Measurements from ENCODE around the gene METTL26.

Gene METTL26

DNA sequence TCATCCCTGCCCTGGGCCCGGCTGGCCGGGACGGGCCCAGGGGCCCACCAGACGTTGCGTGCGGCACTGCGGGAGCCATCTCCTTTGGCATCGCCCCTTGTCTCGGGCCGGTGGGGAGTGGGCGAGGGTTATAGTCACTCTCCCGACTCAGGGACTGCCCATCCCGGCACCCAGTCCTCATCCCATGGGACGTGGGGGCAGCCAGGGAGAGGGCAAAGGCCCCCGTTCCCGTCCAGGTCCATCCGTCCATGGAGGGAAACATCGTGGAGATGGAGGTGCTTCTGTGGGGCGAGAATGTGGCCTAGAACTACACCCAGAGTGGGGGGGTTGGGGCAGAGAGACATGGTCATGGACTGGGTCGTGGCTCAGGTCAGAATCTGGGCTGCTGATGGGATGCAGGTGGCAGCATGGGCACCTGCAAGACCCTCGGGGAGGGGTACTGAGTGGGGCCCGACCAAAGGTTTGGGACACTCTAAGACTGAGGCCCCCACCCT is 10.6 kb upstream of the METTL26 start:
- Histone ChIP-seq H3K4me3 (ENCODE audit: low read length) (no peak overlapping the region), H4K20me1 (ENCODE audit: insufficient read depth, low read length) (no peaks in the 10 kb centered on the region), H3K9me2 (replicated peaks; ENCODE audit: insufficient read depth, low read length) (no peaks in the 10 kb centered on the region), H3K36me3 (replicated peaks; ENCODE audit: insufficient read depth, low read length) (no peaks in the 10 kb centered on the region), H3F3A (ENCODE audit: insufficient read depth, low read length) (peaks cover 28% of the 10 kb centered on the region), H3K9ac (ENCODE audit: low read length) (no peak overlapping the region), H3K4me2 (ENCODE audit: low read depth, low read length) (no peak overlapping the region), H2AFZ (ENCODE audit: low read length) (no peak overlapping the region), H3K27ac (ENCODE audit: low read length) (no peak overlapping the region), H3K79me2 (ENCODE audit: low read length) (peaks cover 82% of the 10 kb centered on the region), H3K27me3 (replicated peaks; ENCODE audit: insufficient read depth, low read length) (no peaks in the 10 kb centered on the region), H3K4me1 (ENCODE audit: low read length) (peaks cover 7% of the 10 kb centered on the region; the same call in 1 of the 2 replicates), H3K9me3 (replicated peaks; ENCODE audit: insufficient read depth, low read length) (no peaks in the 10 kb centered on the region)
- DNase-seq = no peak
- TF ChIP-seq EZH2phosphoT487 (IDR thresholded peaks at IDR 0.05; ENCODE audit: low read length) = no peak

DNA sequence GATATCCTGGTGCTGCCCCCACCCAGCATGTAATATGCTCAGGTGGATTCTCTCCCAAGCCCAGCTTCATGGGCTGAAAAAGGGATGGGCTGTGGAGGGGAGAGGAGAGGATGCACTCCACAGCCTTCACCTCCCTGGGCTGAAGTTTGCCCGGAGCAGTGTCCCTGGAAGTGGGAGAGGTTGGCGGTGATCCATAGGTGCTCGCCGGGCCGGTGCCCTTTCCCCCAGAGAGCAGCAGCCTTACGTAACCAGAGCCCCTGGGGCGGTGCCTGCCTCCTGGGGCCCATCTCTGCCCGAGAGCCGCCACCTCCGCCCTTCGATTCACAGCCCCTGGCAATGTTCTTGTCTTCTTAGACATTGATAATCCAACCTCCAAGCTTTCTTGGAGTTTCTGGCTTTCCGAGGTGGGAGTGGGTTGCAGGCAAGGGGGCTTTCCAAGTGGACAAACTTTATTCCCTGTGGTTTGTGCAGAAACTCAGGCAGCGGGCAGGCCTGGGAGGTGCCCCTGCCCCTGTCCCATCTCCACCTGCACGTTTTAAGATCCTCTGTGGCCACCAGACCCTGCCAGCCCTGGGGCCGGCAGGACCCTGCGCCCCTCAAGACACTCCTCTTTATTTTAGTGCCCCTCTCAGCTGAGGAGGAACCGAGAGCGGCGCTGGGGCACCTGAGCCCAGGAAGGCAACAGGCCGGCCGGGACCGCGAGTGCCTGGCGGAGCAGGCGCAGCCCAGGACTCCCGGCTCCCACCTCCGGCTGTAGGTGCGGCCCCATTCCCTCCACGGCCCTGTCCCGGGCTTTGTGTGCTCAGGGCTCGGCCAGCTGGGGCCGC is 10.0 kb upstream of the METTL26 start:
- H3K4me1 ChIP-seq (ENCODE audit: low read length) = peaks cover 7% of the 10 kb centered on the region; the same call in 1 of the 2 replicates
- H3K79me2 ChIP-seq (ENCODE audit: low read length) = peaks cover 88% of the 10 kb centered on the region
- H3K4me2 ChIP-seq (ENCODE audit: low read depth, low read length) = no peak overlapping the region

DNA sequence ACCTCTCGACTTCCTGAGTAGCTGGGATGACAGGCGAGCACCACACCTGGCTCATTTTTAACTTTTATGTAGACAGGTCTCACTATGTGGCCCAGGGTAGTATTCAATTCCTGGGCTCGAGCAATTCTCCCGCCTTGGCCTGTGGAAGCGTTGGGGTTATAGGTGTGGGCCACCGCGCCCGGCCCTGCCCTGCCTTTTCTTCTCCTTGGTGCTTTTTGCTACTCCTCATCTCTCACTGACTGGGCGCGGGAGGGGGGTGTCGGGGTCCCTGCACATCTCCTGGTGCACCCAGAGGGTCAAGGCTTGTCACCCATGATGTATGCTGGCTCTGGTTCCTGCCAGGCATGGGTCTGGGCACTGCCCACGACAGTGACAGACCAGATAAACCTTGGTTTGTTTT is 8.5 kb upstream of the METTL26 start:
- 0 out of 2 replicates have a peak, but pooled peaks cover 8% of the 10 kb centered on the region for H3K4me1 ChIP-seq (ENCODE audit: low read length)

More for the DNA sequence above, 10.0 kb upstream of the METTL26 start:
- Histone ChIP-seq H3K27me3 (replicated peaks; ENCODE audit: insufficient read depth, low read length) (no peaks in the 10 kb centered on the region), H3K4me3 (ENCODE audit: low read length) (no peak overlapping the region), H3F3A (ENCODE audit: insufficient read depth, low read length) (peaks cover 28% of the 10 kb centered on the region), H3K9me2 (replicated peaks; ENCODE audit: insufficient read depth, low read length) (no peaks in the 10 kb centered on the region), H3K27ac (ENCODE audit: low read length) (no peak overlapping the region), H3K9ac (ENCODE audit: low read length) (no peak overlapping the region), H4K20me1 (ENCODE audit: insufficient read depth, low read length) (no peaks in the 10 kb centered on the region), H3K36me3 (replicated peaks; ENCODE audit: insufficient read depth, low read length) (no peaks in the 10 kb centered on the region), H3K9me3 (replicated peaks; ENCODE audit: insufficient read depth, low read length) (no peaks in the 10 kb centered on the region), H2AFZ (ENCODE audit: low read length) (no peak overlapping the region)
- TF ChIP-seq, protein P1, sequence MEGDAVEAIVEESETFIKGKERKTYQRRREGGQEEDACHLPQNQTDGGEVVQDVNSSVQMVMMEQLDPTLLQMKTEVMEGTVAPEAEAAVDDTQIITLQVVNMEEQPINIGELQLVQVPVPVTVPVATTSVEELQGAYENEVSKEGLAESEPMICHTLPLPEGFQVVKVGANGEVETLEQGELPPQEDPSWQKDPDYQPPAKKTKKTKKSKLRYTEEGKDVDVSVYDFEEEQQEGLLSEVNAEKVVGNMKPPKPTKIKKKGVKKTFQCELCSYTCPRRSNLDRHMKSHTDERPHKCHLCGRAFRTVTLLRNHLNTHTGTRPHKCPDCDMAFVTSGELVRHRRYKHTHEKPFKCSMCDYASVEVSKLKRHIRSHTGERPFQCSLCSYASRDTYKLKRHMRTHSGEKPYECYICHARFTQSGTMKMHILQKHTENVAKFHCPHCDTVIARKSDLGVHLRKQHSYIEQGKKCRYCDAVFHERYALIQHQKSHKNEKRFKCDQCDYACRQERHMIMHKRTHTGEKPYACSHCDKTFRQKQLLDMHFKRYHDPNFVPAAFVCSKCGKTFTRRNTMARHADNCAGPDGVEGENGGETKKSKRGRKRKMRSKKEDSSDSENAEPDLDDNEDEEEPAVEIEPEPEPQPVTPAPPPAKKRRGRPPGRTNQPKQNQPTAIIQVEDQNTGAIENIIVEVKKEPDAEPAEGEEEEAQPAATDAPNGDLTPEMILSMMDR (IDR thresholded peaks at IDR 0.05; ENCODE audit: low read length) = no peak
- TF ChIP-seq EZH2 (optimal IDR thresholded peaks at IDR 0.05; ENCODE audit: low read depth, low read length) = no peak
- TF ChIP-seq EZH2phosphoT487 (IDR thresholded peaks at IDR 0.05; ENCODE audit: low read length) = no peak
- DNase-seq = no peak

More for the DNA sequence above, 8.5 kb upstream of the METTL26 start:
- no peaks in the 10 kb centered on the region for H4K20me1 ChIP-seq (ENCODE audit: insufficient read depth, low read length)
- no peaks in the 10 kb centered on the region for H3K27me3 ChIP-seq (replicated peaks; ENCODE audit: insufficient read depth, low read length)
- H3K4me2 ChIP-seq (ENCODE audit: low read depth, low read length) = no peak overlapping the region
- H2AFZ ChIP-seq (ENCODE audit: low read length) = no peak overlapping the region
- H3K4me3 ChIP-seq (ENCODE audit: low read length) = no peak overlapping the region
- no peaks in the 10 kb centered on the region for H3K36me3 ChIP-seq (replicated peaks; ENCODE audit: insufficient read depth, low read length)
- peaks cover 34% of the 10 kb centered on the region for H3F3A ChIP-seq (ENCODE audit: insufficient read depth, low read length)
- H3K79me2 ChIP-seq (ENCODE audit: low read length) = peaks cover 78% of the 10 kb centered on the region
- H3K27ac ChIP-seq (ENCODE audit: low read length) = no peak overlapping the region
- DNase-seq = no peak
- no peaks in the 10 kb centered on the region for H3K9me3 ChIP-seq (replicated peaks; ENCODE audit: insufficient read depth, low read length)
- H3K9me2 ChIP-seq (replicated peaks; ENCODE audit: insufficient read depth, low read length) = no peaks in the 10 kb centered on the region
- no peak overlapping the region for H3K9ac ChIP-seq (ENCODE audit: low read length)
- TF ChIP-seq EZH2phosphoT487 (IDR thresholded peaks at IDR 0.05; ENCODE audit: low read length) = no peak
- TF ChIP-seq EZH2 (optimal IDR thresholded peaks at IDR 0.05; ENCODE audit: low read depth, low read length) = no peak
- TF ChIP-seq, protein P1 (IDR thresholded peaks at IDR 0.05; ENCODE audit: low read length) = no peak

Data from MM.1S (cell line).